Right cardiac atrium (tissue), 5 donors: ENCODE data around the gene JAKMIP3. TPM values are rescaled to one million over a fixed set of nuclear protein-coding genes. Genes with fewer than 3 reads are reported as not detected.

Experiments
- ATAC-seq, 2 donors: fragments of 200-7000 bp; cut with Tn5 transposase; one replicate each; pipeline versions ENCODE4 v1.8.0 to v1.9.1; 2020; ENCODE audit warnings: moderate library complexity in 2 of 2, mild to moderate bottlenecking in 1 of 2
- DNase-seq, 3 donors: peaks; one replicate each; pipeline ENCODE4 v3.0.0-alpha.2; 2020
- H3K27ac ChIP-seq: one replicate; pipeline ENCODE4 v1.5.1; 2013; ENCODE audit warnings: mild to moderate bottlenecking, low read length, control low read depth, moderate library complexity
- H3K27me3 ChIP-seq: one replicate; pipeline ENCODE4 v1.6.1; 2013; ENCODE audit not compliant: control insufficient read depth, insufficient read depth
- H3K4me1 ChIP-seq: one replicate; pipeline ENCODE4 v1.6.1; 2013; ENCODE audit warnings: low read length; ENCODE audit not compliant: control insufficient read depth, insufficient read depth
- H3K4me3 ChIP-seq: one replicate; pipeline ENCODE4 v1.5.1; 2013; ENCODE audit warnings: low read length, control low read depth
- H3K9me3 ChIP-seq: one replicate; pipeline ENCODE4 v1.6.1; 2013; ENCODE audit warnings: low read length; ENCODE audit not compliant: control insufficient read depth
- WGBS: extraction: QIAGEN DNeasy Blood & Tissue Kit; methylation state at CpG from one replicate; pipeline ENCODE4 v1.1.7; 2013; 5-methylcytosine and 5-hydroxymethylcytosine counted together
- intact Hi-C, 4 donors: fragments of 100-400 bp; cut with DNase I; formaldehyde crosslinking; loops; one replicate each; pipeline versions ENCODE4 v1.11.0 to v1.14.0; 2022 to 2023
- long read RNA-seq, 4 donors: library from polyadenylated mRNA; unstranded; transcript quantifications; one replicate each; pipeline ENCODE4 v2.0.0, GENCODE V29; 2020 to 2021
- polyA plus RNA-seq: library from polyadenylated mRNA; stranded (reverse); fragments of 200-250 nt; gene quantifications from one replicate; pipeline ENCODE4 v1.2.3, GENCODE V29; 2013
- total RNA-seq, 4 donors: library from RNA; stranded (reverse); fragmentation: NEBNext Ultra II Directional; extraction: Animal tissue kit (Norgen Biotek cat#: 25700); gene quantifications; one replicate each; pipeline ENCODE4 v1.2.1, GENCODE V29; 2021
- donor health status: healthy with polysubstance abuse.
- donor health status: DM: no; HTN: yes; CAD: no.
- donor health status: DM: no; HTN: no; CAD: no.
- donor health status: DM: no; HTN: yes; CAD: no; lungs with severe emphysema.
- donor health status: DM: yes; HTN: yes; CAD: no.

Gene JAKMIP3
- 1 to 10 TPM in 2 of 4 donors, under 1 TPM in 2; 0.39 to 1.6 (median 1.2) TPM for total RNA-seq
- 0.91 TPM for polyA plus RNA-seq
- long read RNA-seq, donor 1, partial matches to known transcripts: 0 of 1 reads
- long read RNA-seq, donor 1, other reads (novel, unspliced or antisense): 1 of 1 reads
- long read RNA-seq, donor 2, partial matches to known transcripts: 0 of 1 reads
- long read RNA-seq, donor 2, other reads (novel, unspliced or antisense): 1 of 1 reads
- long read RNA-seq, donor 3, partial matches to known transcripts: 0 of 3 reads
- long read RNA-seq, donor 3, other reads (novel, unspliced or antisense): 3 of 3 reads
- long read RNA-seq, donor 4, partial matches to known transcripts: 0 of 1 reads
- long read RNA-seq, donor 4, other reads (novel, unspliced or antisense): 1 of 1 reads

DNA sequence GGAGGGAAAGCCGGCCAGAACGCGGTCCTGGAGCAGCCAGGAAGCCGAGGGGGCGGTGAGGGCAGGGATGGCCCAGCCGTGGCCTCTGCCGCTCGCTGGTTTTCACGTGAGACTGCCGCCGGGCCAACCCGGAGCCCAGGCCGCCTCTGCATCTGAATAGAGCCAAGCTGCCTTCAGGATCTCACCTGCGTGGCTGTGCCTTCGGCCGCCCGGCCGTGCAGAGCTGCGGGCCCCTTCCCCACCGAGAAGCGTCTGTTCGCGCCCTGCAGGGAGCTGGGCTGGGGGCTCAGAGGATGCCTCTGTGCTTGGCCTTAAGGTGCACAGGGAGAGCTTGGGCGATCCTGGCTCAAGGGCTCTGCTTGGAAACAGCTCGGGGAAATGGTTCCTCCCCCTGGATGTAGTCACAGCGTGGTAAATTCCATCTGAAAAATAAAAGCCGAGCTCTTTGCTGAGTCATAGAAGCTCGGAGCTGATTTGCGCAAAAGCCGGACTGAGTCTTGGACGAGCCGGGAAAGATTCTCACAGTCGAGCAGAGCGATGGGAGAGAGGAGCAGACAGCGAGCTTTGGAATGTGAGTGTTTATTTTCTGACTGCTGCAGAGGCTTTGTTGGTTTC lies at the start of gene JAKMIP3:
JAKMIP3 (plus strand) TSS at position 456 of the 615 bp plus-strand sequence. CDS start 38,863 bp downstream, outside the sequence.
- 3% methylated on average over 35 of the region's 35 CpGs for WGBS
- Histone ChIP-seq H3K4me1 (no peaks in the 10 kb centered on the region), H3K9me3 (no peaks in the 10 kb centered on the region), H3K27ac (peak within 1 kb of the TSS; percentile 22), H3K27me3 (no peaks in the 10 kb centered on the region), H3K4me3 (peak within 1 kb of the TSS; percentile 21)
- DNase-seq (peak; percentile 64 to 76 (median 65)), ATAC-seq (peak; percentile 86)
- intact Hi-C loops: no loop called here

GRCh38 chr10:132016514-132016913 lies 49.2 kb upstream of the JAKMIP3 start:
- 81% methylated on average over 6 of the region's 6 CpGs for WGBS
- Histone ChIP-seq H3K9me3 (no peaks in the 10 kb centered on the region), H3K27ac (no peak overlapping the region), H3K4me3 (no peak overlapping the region), H3K4me1 (no peaks in the 10 kb centered on the region), H3K27me3 (no peaks in the 10 kb centered on the region)
- DNase-seq (no peak), ATAC-seq (no peak)
- intact Hi-C loops: no loop called here

GRCh38 chr10:132018446-132018845 lies 47.3 kb upstream of the JAKMIP3 start:
- ATAC-seq (no peak), DNase-seq (no peak)
- Histone ChIP-seq H3K4me1 (no peaks in the 10 kb centered on the region), H3K4me3 (no peak overlapping the region), H3K27me3 (no peaks in the 10 kb centered on the region), H3K9me3 (no peaks in the 10 kb centered on the region), H3K27ac (no peak overlapping the region)
- intact Hi-C loops: no loop called here
- 66% methylated on average over 5 of the region's 5 CpGs for WGBS

- Histone ChIP-seq H3K4me3 (no peak overlapping the region), H3K4me1 (no peaks in the 10 kb centered on the region), H3K27me3 (no peaks in the 10 kb centered on the region), H3K9me3 (no peaks in the 10 kb centered on the region), H3K27ac (no peak overlapping the region)
- whole genome bisulfite sequencing: 91% methylated on average over 7 of the region's 7 CpGs
- intact Hi-C loops: no loop called here
- DNase-seq (no peak), ATAC-seq (no peak)
These were observed 46.4 kb upstream of the JAKMIP3 start for GRCh38 chr10:132019366-132019765.

DNA sequence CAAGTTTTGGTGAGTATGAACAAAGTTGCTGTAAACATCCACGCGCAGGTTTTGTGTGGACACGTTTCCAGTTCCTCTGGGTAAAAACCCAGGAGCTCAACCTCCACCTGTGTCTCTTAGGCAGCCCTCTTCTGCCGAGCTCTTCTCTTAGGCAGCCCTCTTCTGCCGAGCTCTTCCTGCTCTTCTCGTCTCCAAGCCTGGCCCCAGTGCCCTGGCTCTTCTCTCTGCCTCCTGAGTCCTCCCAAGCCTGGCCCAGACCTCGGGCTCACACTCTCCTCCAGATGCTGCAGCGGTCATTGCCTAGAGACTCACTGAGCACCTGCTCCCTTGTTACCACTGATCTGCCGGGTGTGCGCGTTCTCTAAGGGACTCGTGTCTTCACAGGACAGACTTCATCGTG lies 45.3 kb upstream of the JAKMIP3 start:
- ATAC-seq: no peak
- no peak overlapping the region for H3K27ac ChIP-seq
- DNase-seq: no peak
- 85% methylated on average over 13 of the region's 13 CpGs for WGBS
- no peak overlapping the region for H3K4me3 ChIP-seq
- no peaks in the 10 kb centered on the region for H3K4me1 ChIP-seq
- no peaks in the 10 kb centered on the region for H3K9me3 ChIP-seq
- H3K27me3 ChIP-seq: no peaks in the 10 kb centered on the region
- intact Hi-C loops: loop anchor here in 2 of 4 donors (5.0 kb wide), 1 partner anchor 133 kb away; no protein-coding TSS in a partner anchor

DNA sequence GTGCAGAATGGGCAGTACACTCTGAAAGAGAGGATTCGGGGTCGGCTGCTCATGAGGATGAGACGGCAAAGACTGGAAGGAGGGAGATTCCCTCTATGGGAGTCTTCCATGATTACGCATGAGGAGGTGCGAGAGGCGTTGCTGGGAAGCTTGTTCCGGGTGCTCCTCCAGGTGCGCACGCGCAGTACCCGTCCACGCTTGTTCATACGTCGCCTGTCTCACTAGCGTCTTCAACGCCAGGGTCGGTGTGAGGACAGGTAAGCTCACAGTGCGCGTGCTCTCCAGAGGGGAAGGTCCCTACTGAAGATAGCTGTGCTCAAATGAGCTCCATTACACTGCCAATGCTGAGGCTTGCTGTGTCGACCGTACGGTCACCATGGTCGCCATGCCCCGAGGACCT lies 44.7 kb upstream of the JAKMIP3 start:
- no peaks in the 10 kb centered on the region for H3K27me3 ChIP-seq
- WGBS: 93% methylated on average over 24 of the region's 24 CpGs
- no peak overlapping the region for H3K27ac ChIP-seq
- H3K4me3 ChIP-seq: no peak overlapping the region
- ATAC-seq (no peak), DNase-seq (no peak)
- H3K4me1 ChIP-seq: no peaks in the 10 kb centered on the region
- intact Hi-C loops: loop anchor here in 2 of 4 donors (5.0 kb wide), 1 partner anchor 134 kb away; no protein-coding TSS in a partner anchor
- no peaks in the 10 kb centered on the region for H3K9me3 ChIP-seq

DNA sequence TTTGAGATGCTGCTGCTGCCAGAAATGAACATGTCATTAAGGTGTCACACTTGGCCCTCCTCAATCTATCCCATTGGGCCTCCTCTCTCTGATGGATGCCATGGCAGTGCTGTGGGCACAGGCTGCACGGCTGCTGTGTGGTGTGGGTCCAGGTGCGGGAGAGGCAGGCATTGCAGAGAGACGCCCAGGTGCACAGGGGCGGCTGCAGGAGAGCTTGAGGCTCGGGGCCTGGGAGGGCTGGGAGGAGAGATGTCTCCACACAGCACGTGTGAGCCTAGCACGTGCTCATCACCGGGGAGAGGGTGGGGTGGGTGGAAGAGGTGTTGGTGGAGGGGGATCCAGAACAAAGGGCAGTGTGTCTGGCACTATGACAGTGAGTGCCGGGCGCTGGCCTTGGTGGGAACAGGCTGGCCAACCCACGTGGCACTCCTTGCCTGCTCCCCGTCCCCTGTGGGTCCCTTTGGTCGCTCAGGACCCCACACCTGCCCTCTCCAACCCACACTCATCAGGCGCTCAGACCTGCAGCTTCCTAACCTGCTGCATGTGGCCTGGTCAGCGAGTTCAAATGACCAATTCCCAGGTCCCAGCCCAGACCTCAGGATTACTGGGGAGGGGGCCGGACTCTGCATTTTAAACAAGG lies 44.1 kb upstream of the JAKMIP3 start:
- H3K27ac ChIP-seq: no peak overlapping the region
- no peaks in the 10 kb centered on the region for H3K4me1 ChIP-seq
- H3K4me3 ChIP-seq: no peak overlapping the region
- intact Hi-C loops: loop anchor here in 3 of 4 donors (2.0 to 5.0 kb wide), 2 partner anchors 134 to 139 kb away; no protein-coding TSS in a partner anchor
- H3K27me3 ChIP-seq: no peaks in the 10 kb centered on the region
- ATAC-seq: peak in 1 of 2 donors; percentile 8
- no peak for DNase-seq
- WGBS: 79% methylated on average over 16 of the region's 16 CpGs
- no peaks in the 10 kb centered on the region for H3K9me3 ChIP-seq

- no peaks in the 10 kb centered on the region for H3K27me3 ChIP-seq
- H3K4me1 ChIP-seq: no peaks in the 10 kb centered on the region
- H3K9me3 ChIP-seq: no peaks in the 10 kb centered on the region
- no peak overlapping the region for H3K4me3 ChIP-seq
- ATAC-seq (no peak), DNase-seq (no peak)
- intact Hi-C loops: loop anchor here in 3 of 4 donors (2.0 to 5.0 kb wide), 2 partner anchors 135 to 139 kb away; no protein-coding TSS in a partner anchor
- no peak overlapping the region for H3K27ac ChIP-seq
- WGBS: 72% methylated on average over 18 of the region's 18 CpGs
These were observed 43.5 kb upstream of the JAKMIP3 start for GRCh38 chr10:132022241-132022640.

- DNase-seq (peak; percentile 82 to 93 (median 92)), ATAC-seq (peak; percentile 89 to 91)
- WGBS: 17% methylated on average over 36 of the region's 36 CpGs
- H3K4me1 ChIP-seq: no peaks in the 10 kb centered on the region
- H3K27ac ChIP-seq: no peak overlapping the region
- intact Hi-C loops: loop anchor here (1.0 to 5.0 kb wide), 3 partner anchors 136 to 140 kb away; no protein-coding TSS in a partner anchor
- no peaks in the 10 kb centered on the region for H3K27me3 ChIP-seq
- no peaks in the 10 kb centered on the region for H3K9me3 ChIP-seq
- H3K4me3 ChIP-seq: peak overlapping the region; percentile 39
These were observed 42.5 kb upstream of the JAKMIP3 start for GRCh38 chr10:132023092-132023811.

DNA sequence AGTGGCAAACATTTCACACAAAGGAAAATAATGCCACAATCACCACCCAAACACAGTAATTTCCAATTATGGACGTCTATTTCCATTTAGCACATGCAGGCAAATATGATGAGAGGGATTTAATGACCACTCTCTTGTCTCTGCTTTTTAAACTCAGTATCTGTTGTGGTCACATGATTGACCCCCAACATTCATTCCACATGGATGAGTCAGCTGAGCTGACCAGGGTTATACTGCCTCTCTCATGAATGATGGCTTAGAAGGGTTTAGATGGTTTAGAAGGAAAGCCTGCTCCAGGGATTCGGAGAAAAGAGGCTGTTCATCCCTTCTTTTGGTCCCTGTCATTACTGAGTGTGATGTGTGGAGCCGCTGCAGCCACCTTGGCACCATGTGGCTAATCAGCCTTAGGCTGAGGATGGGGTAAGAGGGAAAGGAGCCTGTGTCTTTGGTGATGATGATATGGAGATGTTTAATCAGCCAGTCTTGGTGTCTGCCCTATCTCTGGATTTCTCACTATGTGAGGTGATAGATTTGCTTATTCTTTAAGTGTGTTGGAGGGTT lies 38.2 kb upstream of the JAKMIP3 start:
- no peak overlapping the region for H3K4me3 ChIP-seq
- intact Hi-C loops: no loop called here
- H3K9me3 ChIP-seq: no peaks in the 10 kb centered on the region
- H3K27me3 ChIP-seq: no peaks in the 10 kb centered on the region
- no peak overlapping the region for H3K27ac ChIP-seq
- ATAC-seq (no peak), DNase-seq (no peak)
- no peaks in the 10 kb centered on the region for H3K4me1 ChIP-seq
- WGBS: 72% methylated on average over 3 of the region's 3 CpGs
